ENCODE data around the gene THOP1.

The THOP1 gene

GRCh38 chr19:2793126-2793525 lies 7.8 kb downstream of the THOP1 start:
- H3K4me3 ChIP-seq (ENCODE audit: low read depth, low read length): no peak overlapping the region
- no peak for TF ChIP-seq CTCF (IDR thresholded peaks at IDR 0.05; ENCODE audit: low read depth, low read length)

GRCh38 chr19:2793577-2793976 lies 8.3 kb downstream of the THOP1 start:
- no peak overlapping the region for H3K4me3 ChIP-seq (ENCODE audit: low read depth, low read length)
- TF ChIP-seq CTCF (IDR thresholded peaks at IDR 0.05; ENCODE audit: low read depth, low read length): no peak

GRCh38 chr19:2795827-2796658 lies 10.7 kb downstream of the THOP1 start:
- TF ChIP-seq CTCF (IDR thresholded peaks at IDR 0.05; ENCODE audit: low read depth, low read length): no peak
- no peak overlapping the region for H3K4me3 ChIP-seq (ENCODE audit: low read depth, low read length)

DNA sequence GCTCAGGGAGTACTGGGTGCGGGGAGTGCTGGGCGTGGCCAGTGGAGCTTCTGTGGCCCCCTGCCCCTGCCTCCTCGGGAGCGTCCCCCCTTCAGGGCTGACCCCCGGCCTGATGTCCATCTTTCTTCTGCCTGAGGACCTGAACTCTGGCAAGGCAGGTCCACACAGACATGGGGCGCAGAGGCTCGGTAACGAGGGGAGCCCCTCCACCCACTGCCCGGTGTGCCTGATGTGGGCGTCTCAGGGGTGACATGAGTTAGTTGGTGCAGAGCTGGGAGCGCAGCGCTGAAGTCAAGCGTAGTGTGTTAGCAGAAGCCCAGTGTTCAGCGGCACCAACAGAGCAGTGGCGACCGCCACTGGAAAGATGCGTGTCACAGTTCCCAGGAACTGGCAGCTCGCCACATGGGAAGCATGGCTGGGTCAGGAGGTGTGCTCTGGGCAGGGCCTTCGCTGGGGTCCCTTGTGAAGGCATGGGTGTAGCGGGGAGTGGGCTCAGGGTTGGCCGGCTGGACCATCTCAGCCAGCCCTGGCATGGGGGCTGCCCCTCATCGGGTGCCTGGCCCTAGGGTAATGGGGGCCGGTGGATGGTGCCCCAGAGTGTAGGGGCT lies 11.5 kb downstream of the THOP1 start:
- no peak for TF ChIP-seq CTCF (IDR thresholded peaks at IDR 0.05; ENCODE audit: low read depth, low read length)
- no peak overlapping the region for H3K4me3 ChIP-seq (ENCODE audit: low read depth, low read length)

DNA sequence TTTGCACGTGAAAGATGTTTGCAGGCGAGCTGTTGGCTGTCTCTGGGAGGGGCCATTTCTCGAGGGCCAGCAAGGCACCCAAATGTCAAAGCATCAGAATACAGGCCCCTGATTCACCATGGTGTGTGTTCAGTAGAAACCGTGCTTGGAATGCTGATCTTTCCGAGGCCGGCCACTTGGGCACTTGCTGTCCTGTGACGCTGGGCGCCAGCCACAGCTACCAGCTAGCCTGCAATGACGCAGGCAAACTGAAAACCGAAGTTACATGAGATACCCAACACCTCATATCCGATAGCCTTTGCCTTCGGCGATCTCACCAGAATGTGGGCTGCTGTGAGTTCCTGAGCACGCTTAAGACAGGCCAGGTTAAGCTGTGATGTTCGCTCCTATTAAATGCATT lies 12.0 kb downstream of the THOP1 start:
- H3K4me3 ChIP-seq (ENCODE audit: low read depth, low read length): no peak overlapping the region
- TF ChIP-seq CTCF (IDR thresholded peaks at IDR 0.05; ENCODE audit: low read depth, low read length): no peak

GRCh38 chr19:2798158-2798685 lies 12.9 kb downstream of the THOP1 start:
- TF ChIP-seq CTCF (IDR thresholded peaks at IDR 0.05; ENCODE audit: low read depth, low read length): no peak
- H3K4me3 ChIP-seq (ENCODE audit: low read depth, low read length): no peak overlapping the region

DNA sequence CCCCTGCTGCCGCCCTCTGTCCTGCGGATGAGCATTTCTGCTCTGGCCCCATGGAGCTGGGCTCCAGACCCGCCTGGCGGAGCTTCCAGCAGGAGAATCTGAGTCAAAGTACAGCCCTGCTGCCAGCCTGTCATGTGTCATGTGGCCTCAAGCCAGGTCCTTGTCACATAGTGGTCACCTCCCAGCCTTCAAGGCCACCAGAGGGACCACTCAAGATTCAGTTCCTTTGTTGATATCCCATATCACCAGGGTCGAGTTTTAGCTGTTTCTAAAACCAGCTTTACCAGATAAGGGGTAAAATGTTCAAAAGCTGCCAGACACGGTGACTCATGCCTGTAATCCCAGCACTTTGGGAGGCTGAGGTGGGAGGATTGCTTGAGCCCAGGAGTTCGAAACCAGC lies 13.4 kb downstream of the THOP1 start:
- H3K4me3 ChIP-seq (ENCODE audit: low read depth, low read length): no peak overlapping the region

More for the DNA sequence above, 13.4 kb downstream of the THOP1 start:
- TF ChIP-seq CTCF (IDR thresholded peaks at IDR 0.05; ENCODE audit: low read depth, low read length): no peak
